Stimulated activated CD4-positive, alpha-beta T cell treated with anti-CD3 and anti-CD28 coated beads, Interleukin-12 subunit alpha, Interleukin-12 subunit beta, amount 100 ng/mL, for 4 hours (primary cell): ENCODE data around the gene CNN1.
A peak's percentile ranks its signal among the peaks of the same experiment; 100 is the strongest.
"Not testable (repeated sequence)": the region's sequence is repeated elsewhere in the genome, so short reads cannot be mapped to it uniquely, and the experiment has no call there.

ENCODE experiments used
- DNase-seq: peaks from one replicate; pipeline ENCODE4 v3.0.0-alpha.2; 2020

The CNN1 gene

DNA sequence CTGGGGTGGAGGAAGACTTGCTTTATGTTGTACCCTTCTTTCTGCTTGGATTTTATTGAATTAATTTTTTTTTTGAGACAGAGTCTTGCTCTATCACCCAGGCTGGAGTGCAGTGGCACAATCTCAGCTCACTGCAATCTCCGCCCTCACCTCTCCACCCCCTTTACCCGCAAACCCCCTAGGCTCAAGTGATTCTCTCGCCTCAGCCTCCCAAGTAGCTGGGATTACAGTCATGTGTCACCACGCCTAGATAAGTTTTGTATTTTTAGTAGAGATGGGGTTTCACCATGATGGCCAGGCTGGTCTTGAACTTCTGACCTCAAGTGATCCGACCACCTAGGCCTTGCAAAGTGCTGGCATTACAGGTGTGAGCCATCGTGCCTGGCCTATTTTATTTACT is 34.7 kb downstream of the CNN1 start:
- not testable (repeated sequence) for DNase-seq

DNA sequence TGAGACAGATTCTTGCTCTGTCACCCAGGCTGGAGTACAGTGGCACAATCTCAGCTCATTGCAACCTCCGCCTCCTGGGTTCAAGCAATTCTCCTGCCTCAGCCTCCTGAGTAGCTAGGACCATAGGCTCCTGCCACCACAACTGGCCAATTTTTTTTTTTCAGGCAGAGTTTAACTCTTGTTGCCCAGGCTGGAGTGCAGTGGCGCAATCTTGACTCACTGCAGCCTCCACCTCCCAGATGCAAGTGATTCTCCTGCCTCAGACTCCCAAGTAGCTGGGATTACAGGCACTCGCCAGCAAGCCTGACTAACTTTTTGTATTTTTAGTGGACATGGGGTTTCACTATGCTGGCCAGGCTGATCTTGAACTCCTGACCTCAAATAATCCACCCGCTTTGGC is 35.1 kb downstream of the CNN1 start:
- not testable (repeated sequence) for DNase-seq

DNA sequence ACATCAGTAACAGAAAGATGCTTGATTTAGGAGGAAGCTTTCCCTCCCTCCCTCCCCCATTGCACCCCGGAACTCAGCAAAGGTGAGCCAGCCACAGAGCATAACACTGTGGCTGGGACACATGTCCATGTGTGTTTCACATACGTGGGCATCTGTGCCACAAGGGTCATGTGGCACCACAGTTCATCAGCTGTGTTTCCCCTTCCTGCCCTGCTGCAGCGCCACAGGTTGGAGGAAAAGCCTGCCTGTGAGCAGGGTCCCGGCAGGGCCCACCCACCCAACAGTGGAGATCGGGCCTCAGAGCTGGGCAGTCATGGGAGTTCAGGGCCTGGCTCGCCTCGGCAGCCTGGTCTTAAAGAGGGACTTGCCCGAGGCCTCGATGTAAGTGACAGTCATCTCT is 36.0 kb downstream of the CNN1 start:
- no peak for DNase-seq

DNA sequence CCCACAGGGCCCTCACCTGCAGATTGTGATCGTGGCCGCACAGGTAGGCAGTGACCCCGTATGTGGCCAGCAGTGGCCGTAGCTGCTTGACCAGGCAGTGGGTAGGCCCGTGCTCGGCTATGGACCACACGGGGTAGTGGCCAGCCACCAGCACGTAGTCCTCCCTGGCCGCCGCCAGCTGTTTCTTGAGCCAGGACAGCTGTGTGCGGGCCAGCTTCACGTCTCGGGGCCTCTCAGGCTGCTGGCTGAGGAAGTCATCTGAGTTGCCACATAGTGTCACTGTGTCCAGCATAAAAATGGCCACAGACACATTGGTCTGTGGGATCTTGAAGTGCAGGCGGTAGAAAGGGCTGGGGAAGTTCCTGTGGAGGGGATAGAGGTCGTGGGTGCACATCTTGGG is 37.6 kb downstream of the CNN1 start:
- DNase-seq = no peak

GRCh38 chr19:11577451-11578257 is 39.0 kb downstream of the CNN1 start, which contains the start of gene ACP5:
Gene ACP5, minus strand, starts transcription at chr19:11577645. Its CDS starts 328 bp downstream, at chr19:11577317.
- DNase-seq = no peak

DNA sequence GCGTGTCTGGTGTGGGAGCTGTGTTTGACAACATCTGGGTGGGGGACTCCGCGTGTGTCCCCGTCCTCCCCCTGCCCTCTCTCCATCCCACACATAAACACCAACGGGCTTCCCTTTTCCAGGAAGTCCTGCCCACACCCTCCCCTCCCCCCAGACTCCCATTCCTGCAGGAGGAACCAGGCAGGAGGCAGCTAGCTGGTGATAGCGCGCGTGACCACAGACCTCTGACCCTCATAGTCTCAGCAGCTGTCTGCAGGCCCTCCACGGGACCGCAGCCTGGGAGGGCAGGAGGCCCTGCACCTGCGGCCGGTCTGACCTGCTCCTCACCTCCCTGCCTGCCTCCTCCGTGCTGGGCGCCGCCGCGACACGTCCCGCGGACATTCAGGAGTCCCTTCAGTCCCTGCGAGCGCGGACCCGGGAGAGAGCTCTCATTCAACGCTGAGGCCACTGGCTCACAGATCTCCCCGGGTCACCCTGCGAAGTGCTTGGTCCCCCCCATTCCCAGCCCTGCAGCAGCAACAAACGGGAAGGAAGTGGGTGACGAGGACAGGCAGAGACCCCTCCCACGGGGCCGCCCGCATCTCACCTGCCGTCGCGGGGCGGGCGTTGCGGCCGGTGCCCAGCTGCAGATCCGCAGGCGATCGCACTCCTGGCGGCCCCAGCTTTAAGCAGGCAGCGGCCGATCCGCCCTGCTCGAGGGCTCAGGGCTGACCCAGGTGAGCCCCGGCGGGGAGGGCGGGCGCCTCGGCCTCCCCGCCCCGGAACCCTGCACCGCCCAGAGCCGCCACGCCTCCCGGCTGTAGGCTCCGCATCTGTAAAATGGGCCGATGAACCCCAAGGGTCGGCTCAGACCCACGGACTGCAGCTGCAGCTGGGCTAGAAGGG is 39.8 kb downstream of the CNN1 start:
- DNase-seq = peak; percentile 32

- DNase-seq = no peak
Observed at GRCh38 chr19:11580116-11580515, 41.5 kb downstream of the CNN1 start.

- DNase-seq = peak; percentile 42
Observed at GRCh38 chr19:11581740-11582139, 43.1 kb downstream of the CNN1 start.

GRCh38 chr19:11586331-11586730 is 47.7 kb downstream of the CNN1 start:
- no peak for DNase-seq

DNA sequence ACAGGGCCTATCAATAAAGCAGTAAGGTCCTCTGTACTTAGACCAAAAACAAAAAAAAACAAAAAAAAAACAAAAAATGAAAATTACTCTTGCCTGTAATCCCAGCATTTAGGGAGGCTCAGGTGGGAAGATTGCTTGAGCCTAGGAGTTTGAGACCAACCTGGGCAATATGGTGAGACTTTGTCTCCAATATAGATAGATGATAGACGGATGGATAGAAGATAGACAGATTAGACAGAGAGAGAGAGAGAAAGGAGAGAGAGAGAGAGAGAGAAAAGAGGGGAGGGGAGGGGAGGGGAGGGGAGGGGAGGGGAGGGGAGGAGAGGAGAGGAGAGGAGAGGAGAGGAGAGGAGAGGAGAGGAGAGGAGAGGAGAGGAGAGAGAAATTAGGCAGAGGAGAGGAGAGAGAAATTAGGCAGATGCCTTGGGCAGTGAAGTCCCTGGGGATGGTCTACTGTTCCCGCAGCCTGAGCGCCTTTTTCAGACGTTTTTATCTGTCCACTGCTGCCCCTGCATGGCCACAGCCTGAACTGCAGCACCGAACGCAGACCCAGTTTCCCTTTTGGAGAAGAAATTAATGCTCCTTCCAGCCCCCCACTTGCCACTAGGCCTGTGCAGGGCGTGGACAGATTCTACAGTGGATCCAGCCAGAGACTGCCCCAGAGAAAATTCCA is 48.8 kb downstream of the CNN1 start:
- DNase-seq = peak; percentile 77

DNA sequence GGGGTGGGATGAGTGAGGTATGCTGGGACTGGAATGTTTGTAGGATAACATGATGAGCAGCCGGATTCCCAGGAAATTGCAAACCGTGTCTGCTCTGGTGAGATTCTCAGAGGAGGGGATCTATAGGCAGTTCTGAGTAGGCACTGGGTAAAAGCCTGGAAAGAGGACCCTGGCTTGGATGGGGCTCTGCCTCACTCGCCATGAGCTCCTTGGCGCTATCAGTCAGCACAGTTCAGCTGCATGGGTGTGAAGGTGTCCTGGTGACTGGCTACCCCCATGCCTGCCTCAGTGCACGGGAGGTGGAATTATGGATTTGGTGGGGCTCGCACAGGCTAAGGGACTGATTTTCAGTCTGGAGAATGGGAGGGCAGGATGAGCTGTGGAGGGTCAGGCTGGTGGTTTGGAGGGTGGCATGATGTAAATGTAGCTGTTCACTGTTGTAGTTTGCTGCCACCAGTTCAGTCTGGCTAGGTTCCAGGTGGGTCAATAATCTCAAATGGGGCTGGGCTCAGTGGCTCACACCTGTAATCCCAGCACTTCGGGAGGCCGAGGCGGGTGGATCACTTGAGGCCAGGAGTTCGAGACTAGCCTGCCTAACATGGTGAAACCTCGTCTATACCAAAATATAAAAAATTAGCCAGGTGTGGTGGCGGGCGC is 49.5 kb downstream of the CNN1 start:
- no peak for DNase-seq

- no peak for DNase-seq
Observed at GRCh38 chr19:11594084-11594483, 55.4 kb downstream of the CNN1 start.

DNA sequence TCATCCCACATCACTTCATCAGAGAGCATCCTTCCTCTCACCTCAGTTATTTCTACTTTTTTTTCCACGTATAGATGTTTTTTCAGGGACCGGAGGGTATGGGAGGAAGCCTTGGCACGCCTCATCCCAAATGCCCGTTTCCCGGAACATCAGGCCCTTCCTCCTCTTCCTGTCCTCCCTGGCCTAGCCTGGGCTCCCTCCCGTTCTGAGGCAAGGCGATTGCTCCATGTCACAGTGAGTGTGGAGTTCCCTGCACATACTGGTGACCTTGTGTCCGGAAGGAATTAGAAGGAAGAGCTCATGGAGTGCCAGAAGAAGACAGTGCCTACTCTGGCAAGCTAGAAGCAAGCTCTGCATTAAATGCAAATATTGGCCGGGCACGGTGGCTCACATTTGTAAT is 57.5 kb downstream of the CNN1 start:
- DNase-seq = no peak

DNA sequence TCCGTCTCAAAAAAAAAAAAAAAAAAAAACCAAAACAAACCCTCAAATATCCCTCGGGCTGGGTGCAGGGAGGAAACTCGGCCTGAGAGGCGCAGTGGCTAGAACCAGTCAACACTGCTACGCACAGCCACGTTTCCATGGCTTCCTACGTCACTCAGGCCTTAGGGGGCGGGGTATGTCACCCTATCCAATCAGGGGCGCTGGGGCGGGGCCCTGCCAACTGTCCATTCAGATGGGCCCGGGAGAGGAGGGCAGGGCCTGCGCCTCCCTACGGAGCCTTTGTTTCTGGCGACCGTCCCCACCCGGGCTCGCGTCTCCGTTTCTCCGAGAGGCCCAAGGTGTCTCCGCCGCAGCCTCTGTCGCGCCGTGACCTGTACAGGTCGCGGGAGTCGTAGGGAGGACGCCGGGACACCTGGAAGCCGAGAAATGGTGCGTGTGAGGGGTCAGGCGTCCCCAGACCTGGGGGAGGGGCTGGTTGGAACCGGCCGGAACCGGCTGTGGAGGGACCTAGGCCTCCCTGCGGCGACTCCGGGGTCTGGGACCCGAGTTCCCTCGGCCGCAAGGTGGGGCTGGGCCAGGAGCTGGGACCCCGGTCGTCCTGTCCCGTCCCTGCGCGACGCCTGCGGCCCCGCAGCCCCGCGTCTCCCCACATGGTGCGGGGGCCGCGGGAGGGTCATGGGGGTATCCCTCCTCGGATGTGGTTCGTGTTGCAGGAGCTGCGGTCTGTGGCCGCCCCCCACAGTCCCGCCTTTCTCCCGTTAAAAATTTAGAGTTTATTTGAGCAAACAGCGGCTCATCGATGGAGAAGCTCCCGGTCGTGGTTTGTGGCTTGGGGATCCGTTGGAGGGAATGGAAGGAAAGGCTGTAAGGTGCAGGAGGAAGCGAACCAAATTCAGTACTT is 58.8 kb downstream of the CNN1 start, which contains the start of gene ZNF627:
Gene ZNF627, plus strand, starts transcription at position 282 of the 901 bp plus-strand sequence. Its CDS starts 145 bp downstream, at position 427.
- DNase-seq = peak; percentile 95

- DNase-seq = no peak
Observed at GRCh38 chr19:11598103-11598483, 59.4 kb downstream of the CNN1 start.

DNA sequence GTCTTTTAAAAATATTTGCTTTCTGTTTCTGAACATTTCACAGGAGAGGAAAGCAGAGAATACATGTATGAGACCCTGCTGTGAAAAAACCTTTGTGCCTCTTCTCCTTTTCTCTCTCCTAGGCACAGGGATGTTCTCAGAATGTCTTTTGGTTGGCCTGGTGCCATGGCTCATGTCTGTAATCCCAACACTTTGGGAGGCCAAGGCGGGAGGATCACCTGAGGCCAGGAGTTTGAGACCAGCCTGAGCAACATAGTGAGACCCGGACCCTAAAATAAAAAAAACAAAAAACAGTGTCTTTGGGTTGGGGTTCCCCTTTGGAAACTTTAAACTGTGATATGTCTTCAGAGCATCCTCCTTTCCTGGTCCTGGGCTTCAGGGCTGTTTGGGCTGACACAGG is 60.1 kb downstream of the CNN1 start:
- no peak for DNase-seq

GRCh38 chr19:11599704-11600103 is 61.1 kb downstream of the CNN1 start:
- not testable (repeated sequence) for DNase-seq
